ENCODE results near the gene PDK2. TPM values are rescaled to one million over a fixed set of nuclear protein-coding genes. Genes with fewer than 3 reads are reported as not detected.
A peak's percentile ranks its signal among the peaks of the same experiment; 100 is the strongest.

Gene PDK2
- total RNA-seq, 4 donors from 2014 or later = 42.5 to 79.3 (median 64.5) TPM

DNA sequence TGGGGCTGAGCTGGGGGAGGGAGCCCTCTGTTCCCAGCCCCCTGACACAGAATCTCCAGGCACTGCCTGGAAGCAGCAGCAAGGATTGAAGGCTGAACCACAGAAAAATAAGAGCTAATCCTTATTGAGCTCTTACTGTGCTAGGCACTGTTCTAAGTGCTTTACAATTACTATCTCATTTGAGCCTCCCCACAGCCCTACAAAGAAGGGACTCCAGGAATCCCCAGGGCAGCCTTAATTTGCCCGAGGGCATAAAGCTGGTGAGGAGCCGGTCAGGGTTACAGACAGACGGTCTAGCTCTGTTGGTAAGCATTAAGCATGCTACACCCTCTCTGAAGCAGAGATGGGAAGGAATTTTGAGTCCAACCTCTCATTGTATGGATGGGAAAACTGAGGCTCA, 27.8 kb downstream of the PDK2 start:
- no peak overlapping the region for H3K27ac ChIP-seq
- H3K4me1 ChIP-seq = peaks cover 0 to 8% of the 10 kb centered on the region in 2 donors
- DNase-seq = no peak
- no peaks in the 10 kb centered on the region for H3K36me3 ChIP-seq
- intact Hi-C loops (cut with DNase I) = no loop called here
- no peak overlapping the region for H3K4me3 ChIP-seq (replicated peaks in 1 of 3)
- no peaks in the 10 kb centered on the region for H3K9me3 ChIP-seq
- TF ChIP-seq POLR2A (IDR thresholded peaks at IDR 0.05) = no peak
- TF ChIP-seq, protein P1, sequence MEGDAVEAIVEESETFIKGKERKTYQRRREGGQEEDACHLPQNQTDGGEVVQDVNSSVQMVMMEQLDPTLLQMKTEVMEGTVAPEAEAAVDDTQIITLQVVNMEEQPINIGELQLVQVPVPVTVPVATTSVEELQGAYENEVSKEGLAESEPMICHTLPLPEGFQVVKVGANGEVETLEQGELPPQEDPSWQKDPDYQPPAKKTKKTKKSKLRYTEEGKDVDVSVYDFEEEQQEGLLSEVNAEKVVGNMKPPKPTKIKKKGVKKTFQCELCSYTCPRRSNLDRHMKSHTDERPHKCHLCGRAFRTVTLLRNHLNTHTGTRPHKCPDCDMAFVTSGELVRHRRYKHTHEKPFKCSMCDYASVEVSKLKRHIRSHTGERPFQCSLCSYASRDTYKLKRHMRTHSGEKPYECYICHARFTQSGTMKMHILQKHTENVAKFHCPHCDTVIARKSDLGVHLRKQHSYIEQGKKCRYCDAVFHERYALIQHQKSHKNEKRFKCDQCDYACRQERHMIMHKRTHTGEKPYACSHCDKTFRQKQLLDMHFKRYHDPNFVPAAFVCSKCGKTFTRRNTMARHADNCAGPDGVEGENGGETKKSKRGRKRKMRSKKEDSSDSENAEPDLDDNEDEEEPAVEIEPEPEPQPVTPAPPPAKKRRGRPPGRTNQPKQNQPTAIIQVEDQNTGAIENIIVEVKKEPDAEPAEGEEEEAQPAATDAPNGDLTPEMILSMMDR (IDR thresholded peaks at IDR 0.05) = no peak
- WGBS, 2 donors = 81 to 98% methylated on average over 3 of the region's 3 CpGs
- H3K27me3 ChIP-seq = no peaks in the 10 kb centered on the region

DNA sequence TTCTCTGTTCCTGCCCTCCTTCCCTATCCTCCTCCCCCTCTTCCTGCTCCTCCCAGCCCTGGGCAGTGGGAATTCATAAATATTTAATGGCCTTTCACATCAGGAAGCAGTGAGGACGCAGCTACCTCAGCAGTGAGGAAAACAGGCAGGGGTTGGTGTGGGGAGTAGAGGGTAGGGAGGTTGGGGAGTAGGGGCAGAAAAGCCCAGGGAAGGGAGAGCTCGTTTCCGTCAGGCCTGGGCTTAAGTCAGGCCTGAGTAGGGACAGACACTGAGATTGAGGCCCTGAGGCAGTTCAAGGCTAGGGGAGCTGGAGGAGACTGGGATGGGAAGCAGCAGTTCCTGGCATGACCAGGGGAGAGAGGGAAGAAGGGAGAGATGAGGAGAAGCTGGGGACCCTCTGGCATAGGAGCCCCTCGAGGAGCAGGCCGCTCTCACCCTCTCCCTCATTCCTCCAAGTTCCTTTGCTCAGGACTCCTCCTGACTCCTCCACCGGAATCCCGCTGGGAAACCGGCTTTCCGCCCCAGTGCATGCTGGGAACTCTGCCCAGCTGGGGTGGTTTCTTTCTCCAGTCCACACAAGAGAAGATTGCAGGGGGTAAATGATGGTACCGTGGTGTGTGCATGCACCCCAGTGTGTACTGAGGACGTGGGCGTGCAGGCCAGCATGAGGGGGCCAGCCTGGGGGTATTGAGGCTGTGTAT, 28.6 kb downstream of the PDK2 start:
- Histone ChIP-seq H3K27me3 (no peaks in the 10 kb centered on the region), H3K27ac (no peak overlapping the region), H3K4me3 (replicated peaks in 1 of 3) (no peak overlapping the region), H3K9me3 (no peaks in the 10 kb centered on the region), H3K4me1 (peaks cover 0 to 8% of the 10 kb centered on the region in 2 donors), H3K36me3 (no peaks in the 10 kb centered on the region)
- WGBS, 2 donors = 34 to 46% methylated on average over 8 to 12 of the region's 12 CpGs
- no peak for TF ChIP-seq POLR2A (IDR thresholded peaks at IDR 0.05)
- TF ChIP-seq, protein P1 (IDR thresholded peaks at IDR 0.05) = no peak
- peak; percentile 51 to 61 for DNase-seq
- intact Hi-C loops (cut with DNase I) = no loop called here

DNA sequence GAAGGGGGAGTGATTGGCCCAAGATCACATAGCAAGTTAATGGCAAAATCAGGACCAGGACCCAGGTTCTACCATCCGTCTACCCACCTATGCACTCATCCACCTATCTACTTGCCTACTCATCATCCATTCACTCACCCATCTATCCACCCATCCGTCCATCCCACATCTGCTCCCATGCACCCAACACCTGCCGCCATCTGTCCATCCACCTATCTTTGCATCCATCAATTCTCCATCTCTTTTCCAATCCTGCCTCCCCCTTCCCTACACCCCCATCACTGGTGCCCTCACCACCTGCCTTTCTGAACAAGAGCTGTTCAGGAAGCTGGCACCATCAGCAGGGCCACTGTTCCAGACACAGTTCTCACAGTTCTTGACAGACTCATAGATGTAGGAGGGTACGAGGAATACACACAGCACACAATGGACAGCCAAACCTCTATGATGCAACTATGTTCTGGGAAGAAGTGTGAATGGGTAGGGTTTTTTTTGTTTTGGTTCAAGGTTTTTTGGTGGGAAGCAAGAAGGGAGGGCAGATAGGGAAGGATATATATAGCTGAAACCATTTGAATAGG, 30.4 kb downstream of the PDK2 start:
- H3K36me3 ChIP-seq = no peaks in the 10 kb centered on the region
- H3K27ac ChIP-seq = no peak overlapping the region
- 97% methylated on average over 4 of the region's 4 CpGs for WGBS, 2 donors
- H3K4me3 ChIP-seq (replicated peaks in 1 of 3) = no peak overlapping the region
- intact Hi-C loops (cut with DNase I) = no loop called here
- no peak for DNase-seq
- H3K9me3 ChIP-seq = no peaks in the 10 kb centered on the region
- peaks cover 12 to 23% of the 10 kb centered on the region in 2 donors for H3K4me1 ChIP-seq
- peaks cover 5% of the 10 kb centered on the region for H3K27me3 ChIP-seq
- TF ChIP-seq, protein P1 (IDR thresholded peaks at IDR 0.05) = no peak
- no peak for TF ChIP-seq POLR2A (IDR thresholded peaks at IDR 0.05)

DNA sequence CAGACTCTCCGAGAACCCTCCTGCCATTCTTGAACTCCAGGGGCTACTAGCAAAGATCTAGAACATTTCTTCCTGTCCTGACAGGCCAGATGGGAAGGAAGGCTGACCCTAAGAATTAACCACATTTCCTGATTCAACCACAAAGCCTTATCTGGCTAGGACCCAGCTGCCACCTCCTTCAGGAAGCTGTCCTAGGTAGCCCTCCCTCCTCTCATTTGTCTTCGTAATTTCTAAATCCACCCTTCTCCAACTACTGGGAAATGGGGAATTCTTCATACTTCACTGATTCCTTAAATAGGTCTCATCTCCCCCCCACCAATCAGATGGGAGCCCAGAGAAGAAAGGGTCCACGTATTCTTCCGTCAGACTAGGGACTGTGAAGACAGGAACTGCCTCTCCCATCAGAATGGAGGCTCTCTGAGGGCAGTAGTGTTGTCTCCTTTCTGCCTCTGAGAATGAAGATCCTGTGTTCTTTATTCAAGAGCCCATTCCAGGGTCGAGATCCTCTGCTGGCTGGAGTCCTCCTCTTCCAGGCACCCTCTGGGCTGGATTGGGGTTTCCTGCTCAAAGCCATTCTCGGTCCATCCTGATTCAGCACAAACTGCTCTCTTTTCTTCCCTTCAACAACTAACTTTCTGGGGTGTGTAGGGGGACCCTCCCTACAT, 32.7 kb downstream of the PDK2 start:
- TF ChIP-seq, protein P1 (IDR thresholded peaks at IDR 0.05) = no peak
- TF ChIP-seq POLR2A (IDR thresholded peaks at IDR 0.05) = no peak
- Histone ChIP-seq H3K27ac (no peak overlapping the region), H3K4me1 (peaks cover 12 to 25% of the 10 kb centered on the region in 2 donors), H3K36me3 (no peaks in the 10 kb centered on the region), H3K27me3 (peaks cover 5% of the 10 kb centered on the region), H3K9me3 (no peaks in the 10 kb centered on the region), H3K4me3 (replicated peaks in 1 of 3) (no peak overlapping the region)
- no peak for DNase-seq
- intact Hi-C loops (cut with DNase I) = no loop called here
- WGBS, 2 donors = 68 to 71% methylated on average over 6 of the region's 6 CpGs
